GM18499 (cell line): ENCODE data around the gene TNS1.
"Not testable (repeated sequence)": the region's sequence is repeated elsewhere in the genome, so short reads cannot be mapped to it uniquely, and the experiment has no call there.

Source experiments
- ATAC-seq: cut with Tn5 transposase; IDR thresholded peaks from one replicate; pipeline ENCODE4 v1.9.1; 2021; ENCODE audit warnings: moderate number of reproducible peaks; ENCODE audit not compliant: insufficient read depth, unreplicated experiment

The TNS1 gene

DNA sequence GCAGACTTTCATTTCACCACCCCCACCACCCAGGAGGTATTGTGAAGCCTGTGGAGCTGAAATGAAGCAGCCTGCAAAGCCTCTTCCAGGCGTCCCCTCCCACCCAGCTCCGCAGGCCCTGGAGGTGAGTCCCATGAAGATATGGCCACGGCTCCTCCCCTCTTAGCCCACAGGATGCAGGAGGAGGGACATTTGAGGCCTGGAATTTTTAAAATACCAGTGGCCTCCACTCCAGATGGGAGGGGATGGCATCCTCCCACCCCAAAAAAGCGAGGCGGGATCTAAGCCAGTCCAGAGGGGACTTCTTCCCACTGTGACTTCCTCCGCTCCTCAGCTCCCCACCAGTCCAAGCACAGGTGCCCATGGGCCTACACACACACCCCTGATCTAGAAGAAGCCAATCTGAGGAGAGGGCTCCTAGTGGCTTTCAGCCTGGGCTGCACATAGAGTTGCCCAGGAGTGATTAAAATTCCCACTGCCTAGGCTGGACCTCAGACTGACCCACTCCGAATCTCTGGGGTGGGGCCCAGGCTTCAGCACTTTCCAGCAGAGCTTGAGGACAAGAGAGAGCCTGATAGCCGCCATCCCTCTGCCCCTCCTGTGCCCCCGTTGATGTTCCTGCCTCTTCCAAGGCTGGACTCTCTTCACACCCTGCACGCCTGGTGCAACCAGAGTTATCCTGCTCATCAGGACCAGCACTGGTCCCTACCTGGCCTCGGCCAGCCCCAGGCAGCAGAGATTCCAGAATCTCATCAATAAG, 206.9 kb downstream of the TNS1 start:
- ATAC-seq = no peak

DNA sequence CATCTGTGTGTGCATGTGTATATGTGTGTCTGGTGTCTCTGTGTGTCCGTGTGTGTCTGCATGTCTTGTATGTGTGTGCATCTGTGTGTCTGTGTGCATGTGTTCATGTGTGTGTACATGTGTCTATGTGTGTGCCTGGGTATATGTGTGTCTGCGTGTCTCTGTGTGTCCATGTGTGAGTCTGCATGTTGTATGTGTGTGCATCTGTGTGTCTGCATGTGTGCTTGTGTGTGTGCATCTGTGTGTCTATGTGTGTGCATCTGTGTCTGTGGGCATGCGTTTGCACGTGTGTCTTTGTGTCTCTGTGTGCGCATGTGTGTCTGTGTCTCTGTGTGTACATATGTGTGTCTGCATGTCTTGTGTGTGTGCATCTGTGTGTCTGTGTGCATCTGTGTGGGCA, 207.7 kb downstream of the TNS1 start:
- ATAC-seq = no peak

GRCh38 chr2:217794133-217794986, 208.4 kb downstream of the TNS1 start:
- no peak for ATAC-seq

DNA sequence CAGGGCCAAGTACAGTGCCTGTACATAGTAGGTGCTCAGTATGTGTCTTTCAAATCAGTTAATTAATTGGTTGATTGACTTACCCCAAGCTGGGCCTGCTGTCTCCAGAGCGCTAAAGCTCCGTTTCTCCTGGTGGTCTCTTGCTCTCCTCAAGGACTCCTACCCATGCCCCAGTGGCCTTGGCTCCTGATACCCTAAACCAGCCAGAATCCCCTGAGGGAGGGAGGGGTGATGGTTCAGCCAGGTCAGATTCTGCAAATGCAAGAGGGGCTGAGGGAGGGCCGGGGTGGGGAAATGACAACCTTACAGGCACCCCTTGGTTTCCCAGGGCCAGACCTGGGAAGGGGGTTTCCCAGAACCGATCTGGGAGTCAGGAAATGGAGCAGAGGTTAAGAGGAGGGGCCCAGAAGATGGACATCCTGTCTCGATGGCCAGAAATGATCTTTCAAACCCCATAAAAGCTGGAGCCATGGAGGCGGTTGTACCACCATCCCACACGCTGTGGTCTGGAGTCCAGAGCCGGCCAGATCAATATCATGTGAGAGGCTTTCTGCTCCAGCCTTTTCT, 209.1 kb downstream of the TNS1 start:
- no peak for ATAC-seq

GRCh38 chr2:217792626-217793527, 209.9 kb downstream of the TNS1 start:
- no peak for ATAC-seq

GRCh38 chr2:217791551-217791950, 211.2 kb downstream of the TNS1 start:
- ATAC-seq = no peak

DNA sequence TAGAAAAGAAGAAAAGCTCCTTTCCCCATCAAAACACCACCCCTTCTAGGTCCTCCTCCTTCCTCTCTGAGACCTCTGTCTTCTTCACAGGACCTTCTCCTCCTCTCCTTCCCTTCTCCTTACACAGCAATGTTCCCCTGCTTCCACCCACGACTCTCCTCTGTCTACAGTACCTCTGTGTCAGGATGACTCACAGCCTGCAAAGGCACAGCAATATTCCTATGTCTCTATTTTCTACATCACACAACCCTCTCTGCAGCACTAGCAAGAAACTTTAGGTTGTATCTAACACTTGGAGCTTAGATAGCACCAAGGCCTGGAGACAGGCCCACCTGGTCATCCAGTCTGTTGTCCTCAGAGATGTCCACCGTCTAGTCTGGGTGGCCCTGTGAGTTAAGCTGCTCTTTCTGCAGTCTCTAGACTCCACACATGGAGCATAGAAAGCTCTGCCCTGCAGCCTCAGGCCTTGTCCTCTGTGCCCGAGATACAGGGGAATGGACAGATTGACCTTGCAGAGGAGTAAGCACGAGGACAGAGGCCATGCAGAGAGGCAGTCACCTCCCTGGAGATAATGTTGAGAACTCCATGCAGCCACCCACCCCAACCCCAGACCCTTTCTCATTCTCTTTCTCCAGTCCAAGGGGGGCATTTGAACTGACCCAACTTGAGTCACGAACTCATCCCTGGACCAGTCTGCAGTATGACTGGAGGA, 212.0 kb downstream of the TNS1 start:
- no peak for ATAC-seq

DNA sequence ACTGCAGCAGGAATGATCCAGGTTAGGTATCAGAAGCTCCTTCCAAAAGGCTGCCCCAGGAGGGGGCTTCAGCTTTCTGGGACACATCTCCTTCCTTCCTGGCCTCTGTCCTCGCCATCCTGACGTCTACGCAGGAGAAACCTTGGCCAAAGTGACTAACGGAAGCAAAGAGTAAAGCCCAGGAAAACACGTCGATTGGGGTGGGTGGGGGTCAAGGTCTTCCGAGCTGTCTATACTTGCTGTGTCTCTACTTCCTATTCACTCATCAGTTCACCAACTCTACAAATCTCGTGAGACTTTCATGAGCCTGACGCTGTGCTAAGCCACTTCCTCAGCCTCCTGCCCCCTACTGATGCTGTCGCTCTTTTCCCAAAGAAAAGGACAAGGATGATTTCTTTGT, 212.6 kb downstream of the TNS1 start:
- no peak for ATAC-seq

GRCh38 chr2:217789736-217790181, 213.0 kb downstream of the TNS1 start:
- ATAC-seq = no peak

GRCh38 chr2:217789003-217789735, 213.6 kb downstream of the TNS1 start:
- no peak for ATAC-seq

GRCh38 chr2:217788669-217789002, 214.2 kb downstream of the TNS1 start:
- ATAC-seq = no peak

GRCh38 chr2:217787160-217787877, 215.5 kb downstream of the TNS1 start:
- no peak for ATAC-seq

DNA sequence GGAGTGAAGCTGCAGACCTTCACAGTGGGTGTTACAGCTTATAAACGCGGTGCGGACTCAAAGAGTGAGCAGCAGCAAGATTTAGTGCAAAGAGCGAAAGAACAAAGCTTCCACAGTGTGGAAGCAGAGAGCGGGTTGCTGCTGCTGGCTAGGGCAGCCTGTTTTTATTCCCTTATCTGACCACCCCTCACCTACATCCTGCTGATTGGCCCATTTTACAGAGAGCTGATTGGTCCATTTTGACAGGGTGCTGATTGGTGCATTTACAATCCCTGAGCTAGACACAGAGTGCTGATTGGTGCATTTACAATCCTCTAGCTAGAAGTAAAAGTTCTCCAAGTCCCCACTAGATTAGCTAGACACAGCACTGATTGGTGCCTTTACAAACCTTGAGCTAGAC, 216.2 kb downstream of the TNS1 start:
- ATAC-seq = not testable (repeated sequence)

- ATAC-seq = no peak
These were observed 217.2 kb downstream of the TNS1 start for GRCh38 chr2:217785544-217786045.

GRCh38 chr2:217784996-217785543, 217.7 kb downstream of the TNS1 start:
- no peak for ATAC-seq

GRCh38 chr2:217783243-217783642, 219.6 kb downstream of the TNS1 start:
- ATAC-seq = no peak

GRCh38 chr2:217777906-217778305, 224.9 kb downstream of the TNS1 start:
- ATAC-seq = no peak

GRCh38 chr2:217776631-217777030, 226.2 kb downstream of the TNS1 start:
- no peak for ATAC-seq
